Measurements from ENCODE around the gene ZNF862.
A peak's percentile ranks its signal among the peaks of the same experiment; 100 is the strongest.

The ZNF862 gene

GRCh38 chr7:149832332-149833041 is 5.7 kb upstream of the ZNF862 start:
- TF ChIP-seq ZFX (IDR thresholded peaks at IDR 0.05), result no peak
- TF ChIP-seq, protein P1, sequence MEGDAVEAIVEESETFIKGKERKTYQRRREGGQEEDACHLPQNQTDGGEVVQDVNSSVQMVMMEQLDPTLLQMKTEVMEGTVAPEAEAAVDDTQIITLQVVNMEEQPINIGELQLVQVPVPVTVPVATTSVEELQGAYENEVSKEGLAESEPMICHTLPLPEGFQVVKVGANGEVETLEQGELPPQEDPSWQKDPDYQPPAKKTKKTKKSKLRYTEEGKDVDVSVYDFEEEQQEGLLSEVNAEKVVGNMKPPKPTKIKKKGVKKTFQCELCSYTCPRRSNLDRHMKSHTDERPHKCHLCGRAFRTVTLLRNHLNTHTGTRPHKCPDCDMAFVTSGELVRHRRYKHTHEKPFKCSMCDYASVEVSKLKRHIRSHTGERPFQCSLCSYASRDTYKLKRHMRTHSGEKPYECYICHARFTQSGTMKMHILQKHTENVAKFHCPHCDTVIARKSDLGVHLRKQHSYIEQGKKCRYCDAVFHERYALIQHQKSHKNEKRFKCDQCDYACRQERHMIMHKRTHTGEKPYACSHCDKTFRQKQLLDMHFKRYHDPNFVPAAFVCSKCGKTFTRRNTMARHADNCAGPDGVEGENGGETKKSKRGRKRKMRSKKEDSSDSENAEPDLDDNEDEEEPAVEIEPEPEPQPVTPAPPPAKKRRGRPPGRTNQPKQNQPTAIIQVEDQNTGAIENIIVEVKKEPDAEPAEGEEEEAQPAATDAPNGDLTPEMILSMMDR (conservative IDR thresholded peaks at IDR 0.05), result no peak
- H3K27ac ChIP-seq, result no peak overlapping the region

- TF ChIP-seq ZFX (IDR thresholded peaks at IDR 0.05), result no peak
- TF ChIP-seq, protein P1 (conservative IDR thresholded peaks at IDR 0.05), result no peak
- no peak overlapping the region for H3K27ac ChIP-seq
Measured at GRCh38 chr7:149833495-149834130, 4.6 kb upstream of the ZNF862 start.

GRCh38 chr7:149834601-149835000 is 3.6 kb upstream of the ZNF862 start:
- H3K27ac ChIP-seq, result no peak overlapping the region
- TF ChIP-seq ZFX (IDR thresholded peaks at IDR 0.05), result no peak
- TF ChIP-seq, protein P1 (conservative IDR thresholded peaks at IDR 0.05), result no peak

- TF ChIP-seq, protein P1 (conservative IDR thresholded peaks at IDR 0.05), result no peak
- no peak for TF ChIP-seq ZFX (IDR thresholded peaks at IDR 0.05)
- no peak overlapping the region for H3K27ac ChIP-seq
Measured at GRCh38 chr7:149836434-149836833, 1.7 kb upstream of the ZNF862 start.

DNA sequence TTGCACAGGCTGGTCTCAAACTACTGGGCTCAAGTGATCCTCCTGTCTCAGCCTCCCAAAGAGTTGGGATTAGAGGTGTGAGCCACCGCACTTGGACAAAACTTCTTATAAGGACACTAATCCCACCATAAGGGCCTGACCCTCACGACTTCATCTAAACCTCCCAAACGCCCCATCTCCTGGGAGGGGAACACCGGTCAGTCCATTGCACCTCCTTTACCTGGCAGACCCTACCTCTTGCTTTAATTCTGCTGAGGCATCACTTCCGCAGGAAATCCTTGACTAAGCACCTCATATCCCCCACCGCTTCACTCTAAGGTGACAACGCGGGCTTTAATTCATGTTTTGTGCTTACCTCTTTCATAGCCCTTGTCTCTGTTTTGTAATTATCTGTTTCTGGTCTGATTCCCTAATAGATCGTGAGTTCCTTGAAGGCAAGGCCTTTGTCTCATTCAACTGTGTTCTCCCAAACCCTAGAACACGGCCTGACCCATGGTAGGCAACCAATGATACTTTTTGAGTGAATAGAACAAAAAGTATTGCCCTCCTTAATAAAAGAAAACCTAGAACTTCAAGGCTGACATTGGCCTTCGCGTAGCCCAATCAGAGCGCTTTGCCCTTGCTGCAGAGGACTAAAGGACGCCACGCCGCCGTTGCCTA is 481 bp upstream of the ZNF862 start:
- no peak for TF ChIP-seq ZFX (IDR thresholded peaks at IDR 0.05)
- TF ChIP-seq, protein P1 (conservative IDR thresholded peaks at IDR 0.05), result no peak

GRCh38 chr7:149838992-149839408 is 825 bp downstream of the ZNF862 start:
- peak overlapping the region; percentile 78 for H3K27ac ChIP-seq
- TF ChIP-seq, protein P1 (conservative IDR thresholded peaks at IDR 0.05), result no peak
- TF ChIP-seq ZFX (IDR thresholded peaks at IDR 0.05), result no peak

More for the DNA sequence above, 481 bp upstream of the ZNF862 start:
- peak overlapping the region; percentile 78; the same call in 1 of the 2 replicates for H3K27ac ChIP-seq

DNA sequence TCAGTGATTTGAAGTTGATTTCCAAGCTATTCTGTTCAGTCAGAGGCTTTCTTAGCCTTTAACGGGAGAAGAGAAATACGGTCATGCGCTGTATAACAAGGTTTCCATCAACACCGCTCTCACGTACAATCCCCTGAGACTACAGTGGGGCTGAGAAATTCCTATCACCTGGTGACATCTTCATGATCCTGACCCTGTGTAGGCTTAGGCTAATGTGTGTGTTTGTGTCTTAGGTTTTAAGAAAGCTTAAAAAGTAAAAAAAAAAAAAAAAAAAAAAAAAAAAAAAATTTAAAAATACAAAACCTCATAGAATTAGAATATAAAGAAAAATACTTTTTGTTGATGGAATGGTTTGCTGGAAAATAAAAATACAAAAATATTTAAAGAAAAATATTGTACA is 1.8 kb downstream of the ZNF862 start:
- TF ChIP-seq, protein P1 (conservative IDR thresholded peaks at IDR 0.05), result no peak
- TF ChIP-seq ZFX (IDR thresholded peaks at IDR 0.05), result no peak
- H3K27ac ChIP-seq, result no peak overlapping the region

Measured in C4-2B (cell line).